HL-60 (cell line): ENCODE results near the gene INPP5J.
"Not testable (repeated sequence)": the region's sequence is repeated elsewhere in the genome, so short reads cannot be mapped to it uniquely, and the experiment has no call there.

Source experiments
- CTCF ChIP-seq: IDR thresholded peaks from one replicate; pipeline ENCODE4 v1.5.1; 2011; ENCODE audit warnings: low read length, control low read depth, inconsistent platforms; ENCODE audit not compliant: insufficient read depth
- POLR2AphosphoS5 ChIP-seq: IDR thresholded peaks from 2 replicates; pipeline ENCODE4 v1.6.1; 2012; ENCODE audit warnings: low read depth
- REST ChIP-seq: IDR thresholded peaks from 2 replicates; pipeline ENCODE4 v1.6.1; 2012; ENCODE audit warnings: low read depth; ENCODE audit not compliant: insufficient replicate concordance

- TF ChIP-seq CTCF, REST, POLR2AphosphoS5: not testable (repeated sequence)
Measured at GRCh38 chr22:31097539-31097938, 25.2 kb upstream of the INPP5J start.
